Transverse colon (tissue), 4 donors: Measurements from ENCODE around the gene RPS10. TPM values are rescaled to one million over a fixed set of nuclear protein-coding genes. Genes with fewer than 3 reads are reported as not detected.

ENCODE experiments used
- DNase-seq: peaks from one replicate; pipeline ENCODE4 v3.0.0-alpha.2; 2019
- H3K27ac ChIP-seq, 4 donors: fragments of 200-600 bp; sonication (generic); 2 replicates each; pipeline ENCODE4 v1.5.1; 2016 to 2018; ENCODE audit warnings: inconsistent platforms in 4 of 4
- H3K27me3 ChIP-seq: fragments of 200-600 bp; sonication (generic); 2 replicates; pipeline ENCODE4 v1.5.1; 2017; ENCODE audit warnings: inconsistent platforms
- H3K36me3 ChIP-seq, 4 donors: fragments of 200-600 bp; sonication (generic); 2 replicates each; pipeline ENCODE4 v1.5.1; 2017 to 2019; ENCODE audit warnings: inconsistent platforms in 4 of 4
- H3K4me1 ChIP-seq, 4 donors: fragments of 200-600 bp; sonication (generic); 2 replicates each; pipeline ENCODE4 v1.5.1; 2017 to 2020; ENCODE audit warnings: inconsistent platforms in 4 of 4
- H3K4me3 ChIP-seq, 4 donors: fragments of 200-600 bp; sonication (generic); 1 replicate in 1 of 4; 2 replicates in 3 of 4; pipeline versions ENCODE4 v1.5.1 to v1.6.1; 2017 to 2019; ENCODE audit warnings: inconsistent platforms in 4 of 4
- H3K9me3 ChIP-seq, 2 donors: fragments of 200-600 bp; sonication (generic); 2 replicates each; pipeline ENCODE4 v1.5.1; 2017 to 2019; ENCODE audit warnings: inconsistent platforms in 2 of 2
- EP300 ChIP-seq: sonication (generic); formaldehyde crosslinking; IDR thresholded peaks from one replicate; pipeline ENCODE4 v1.6.1; 2017; ENCODE audit warnings: antibody characterized with exemption, low read depth
- POLR2A ChIP-seq: fragments of 450-650 bp; IDR thresholded peaks from one replicate; pipeline ENCODE4 v1.6.1; 2016; ENCODE audit warnings: antibody characterized with exemption, mild to moderate bottlenecking, moderate library complexity
- POLR2AphosphoS5 ChIP-seq, 3 donors: sonication (generic); formaldehyde crosslinking; IDR thresholded peaks; one replicate each; pipeline ENCODE4 v1.6.1; 2016; ENCODE audit warnings: antibody characterized with exemption in 3 of 3
- WGBS, 2 donors: methylation state at CpG; one replicate each; pipeline ENCODE4 v1.1.5; 2018; ENCODE audit warnings: low coverage in 1 of 2; 5-methylcytosine and 5-hydroxymethylcytosine counted together
- in situ Hi-C, 4 donors: fragments of 200-750 bp; cut with MboI; loops; one replicate each; pipeline versions ENCODE4 v1.15.0 to v1.15.1; 2017; ENCODE audit warnings: low sequenced_read_pairs in 3 of 4, low pct_ligation_motif_present in 1 of 4, low pct_unique_long_range_greater_than_20kb in 1 of 4
- intact Hi-C: fragments of 100-400 bp; cut with DNase I; formaldehyde crosslinking; loops from one replicate; pipeline ENCODE4 v1.15.1; 2023; ENCODE audit warnings: low total_unique reads
- total RNA-seq, 4 donors: library from RNA; depleted of rRNA; stranded (reverse); fragments of >200 nt; gene quantifications; one replicate each; pipeline ENCODE4 v1.1.0, GENCODE V29; 2016
- TF ChIP-seq, protein P1 (sequence below), 5 experiments: fragments of 200-600 bp in 3 of 5; fragments of 450-650 bp in 2 of 5; sonication (generic) in 3 of 5; IDR thresholded peaks; 1 replicate in 2 of 5; 2 replicates in 3 of 5; pipeline ENCODE4 v1.5.1; 2016 to 2017; ENCODE audit warnings: antibody characterized with exemption in 5 of 5, inconsistent platforms in 3 of 5, mild to moderate bottlenecking in 2 of 5, moderate library complexity in 1 of 5

Gene RPS10
- total RNA-seq, 4 donors from 2014 or later: 892 to 1,969 (median 1,491) TPM

DNA sequence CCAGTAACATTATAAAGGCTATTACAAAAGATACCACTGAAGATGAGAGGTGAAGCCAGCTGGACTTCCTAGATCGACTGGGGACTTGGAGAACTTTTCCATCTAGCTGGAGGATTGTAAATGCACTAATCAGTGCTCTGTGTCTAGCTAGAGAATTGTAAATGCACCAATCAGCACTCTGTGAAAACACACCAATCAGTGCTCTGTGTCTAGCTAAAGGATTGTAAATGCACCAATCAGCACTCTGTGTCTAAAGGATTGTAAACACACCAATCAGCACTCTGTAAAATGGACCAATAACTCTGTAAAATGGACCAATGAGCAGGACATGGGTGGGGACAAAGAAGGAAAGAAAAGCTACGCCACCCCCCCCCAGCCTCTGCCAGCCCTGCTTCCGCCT, 13.6 kb upstream of the RPS10 start:
- TF ChIP-seq POLR2AphosphoS5 (IDR thresholded peaks at IDR 0.05) (no peak), POLR2A (no peak), EP300 (no peak)
- TF ChIP-seq, protein P1, sequence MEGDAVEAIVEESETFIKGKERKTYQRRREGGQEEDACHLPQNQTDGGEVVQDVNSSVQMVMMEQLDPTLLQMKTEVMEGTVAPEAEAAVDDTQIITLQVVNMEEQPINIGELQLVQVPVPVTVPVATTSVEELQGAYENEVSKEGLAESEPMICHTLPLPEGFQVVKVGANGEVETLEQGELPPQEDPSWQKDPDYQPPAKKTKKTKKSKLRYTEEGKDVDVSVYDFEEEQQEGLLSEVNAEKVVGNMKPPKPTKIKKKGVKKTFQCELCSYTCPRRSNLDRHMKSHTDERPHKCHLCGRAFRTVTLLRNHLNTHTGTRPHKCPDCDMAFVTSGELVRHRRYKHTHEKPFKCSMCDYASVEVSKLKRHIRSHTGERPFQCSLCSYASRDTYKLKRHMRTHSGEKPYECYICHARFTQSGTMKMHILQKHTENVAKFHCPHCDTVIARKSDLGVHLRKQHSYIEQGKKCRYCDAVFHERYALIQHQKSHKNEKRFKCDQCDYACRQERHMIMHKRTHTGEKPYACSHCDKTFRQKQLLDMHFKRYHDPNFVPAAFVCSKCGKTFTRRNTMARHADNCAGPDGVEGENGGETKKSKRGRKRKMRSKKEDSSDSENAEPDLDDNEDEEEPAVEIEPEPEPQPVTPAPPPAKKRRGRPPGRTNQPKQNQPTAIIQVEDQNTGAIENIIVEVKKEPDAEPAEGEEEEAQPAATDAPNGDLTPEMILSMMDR (IDR thresholded peaks at IDR 0.05): no peak
- in situ Hi-C loops: no loop called here
- 71 to 100% methylated on average over 1 to 2 of the region's 3 CpGs for WGBS, 2 donors

DNA sequence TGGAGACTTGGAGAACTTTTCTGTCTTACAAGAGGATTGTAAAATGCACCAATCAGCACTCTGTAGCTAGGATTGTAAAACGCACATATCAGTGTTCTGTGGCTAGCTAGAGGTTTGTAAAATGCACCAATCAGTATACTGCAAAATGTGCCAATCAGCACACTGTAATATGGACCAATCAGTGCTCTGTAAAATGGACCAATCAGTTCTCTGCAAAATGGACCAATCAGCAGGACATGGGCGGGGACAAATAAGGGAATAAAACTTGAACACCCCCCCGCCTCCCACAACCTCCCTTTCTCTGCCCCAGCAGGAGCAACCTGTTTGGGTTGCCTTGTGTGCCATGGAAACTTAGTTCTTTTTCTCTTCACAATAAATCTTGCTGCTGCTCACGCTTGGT, 12.8 kb upstream of the RPS10 start:
- TF ChIP-seq POLR2AphosphoS5 (IDR thresholded peaks at IDR 0.05): no peak
- no peak for TF ChIP-seq EP300
- no peak for TF ChIP-seq POLR2A
- TF ChIP-seq, protein P1 (IDR thresholded peaks at IDR 0.05): no peak
- 62 to 90% methylated on average over 2 to 4 of the region's 4 CpGs for WGBS, 2 donors
- no peak for DNase-seq
- no peaks in the 10 kb centered on the region for H3K36me3 ChIP-seq
- in situ Hi-C loops: no loop called here
- H3K4me3 ChIP-seq: no peak overlapping the region
- H3K9me3 ChIP-seq: no peaks in the 10 kb centered on the region
- no peaks in the 10 kb centered on the region for H3K4me1 ChIP-seq
- H3K27me3 ChIP-seq: no peaks in the 10 kb centered on the region
- intact Hi-C loops: no loop called here
- H3K27ac ChIP-seq: no peak overlapping the region

More for the DNA sequence above, 13.6 kb upstream of the RPS10 start:
- Histone ChIP-seq H3K27ac (no peak overlapping the region), H3K27me3 (no peaks in the 10 kb centered on the region), H3K9me3 (no peaks in the 10 kb centered on the region), H3K36me3 (no peaks in the 10 kb centered on the region), H3K4me3 (no peak overlapping the region), H3K4me1 (no peaks in the 10 kb centered on the region)
- intact Hi-C loops: no loop called here
- no peak for DNase-seq

DNA sequence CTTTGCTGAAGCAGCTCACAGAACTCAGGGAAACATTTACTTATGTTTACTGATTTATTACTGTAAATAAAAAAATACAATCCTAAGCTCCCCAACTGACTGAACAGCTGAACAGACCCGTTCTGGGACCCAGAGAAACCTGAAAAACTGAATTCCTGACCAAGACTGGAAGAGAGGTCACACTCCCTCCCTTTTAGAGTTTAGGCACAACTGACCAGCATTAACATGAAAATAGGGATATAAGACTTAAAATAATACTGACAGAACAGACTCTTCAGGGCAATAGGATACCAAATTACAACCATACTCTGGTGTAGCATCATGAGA, 11.7 kb upstream of the RPS10 start:
- Histone ChIP-seq H3K9me3 (no peaks in the 10 kb centered on the region), H3K27me3 (no peaks in the 10 kb centered on the region), H3K4me1 (no peaks in the 10 kb centered on the region), H3K36me3 (no peaks in the 10 kb centered on the region), H3K27ac (no peak overlapping the region), H3K4me3 (no peak overlapping the region)
- in situ Hi-C loops: no loop called here
- intact Hi-C loops: no loop called here
- TF ChIP-seq, protein P1 (IDR thresholded peaks at IDR 0.05): no peak
- TF ChIP-seq POLR2A (no peak), POLR2AphosphoS5 (IDR thresholded peaks at IDR 0.05) (no peak), EP300 (no peak)
- DNase-seq: no peak
- WGBS, 2 donors: 25 to 57% methylated on average over 1 of the region's 1 CpG

DNA sequence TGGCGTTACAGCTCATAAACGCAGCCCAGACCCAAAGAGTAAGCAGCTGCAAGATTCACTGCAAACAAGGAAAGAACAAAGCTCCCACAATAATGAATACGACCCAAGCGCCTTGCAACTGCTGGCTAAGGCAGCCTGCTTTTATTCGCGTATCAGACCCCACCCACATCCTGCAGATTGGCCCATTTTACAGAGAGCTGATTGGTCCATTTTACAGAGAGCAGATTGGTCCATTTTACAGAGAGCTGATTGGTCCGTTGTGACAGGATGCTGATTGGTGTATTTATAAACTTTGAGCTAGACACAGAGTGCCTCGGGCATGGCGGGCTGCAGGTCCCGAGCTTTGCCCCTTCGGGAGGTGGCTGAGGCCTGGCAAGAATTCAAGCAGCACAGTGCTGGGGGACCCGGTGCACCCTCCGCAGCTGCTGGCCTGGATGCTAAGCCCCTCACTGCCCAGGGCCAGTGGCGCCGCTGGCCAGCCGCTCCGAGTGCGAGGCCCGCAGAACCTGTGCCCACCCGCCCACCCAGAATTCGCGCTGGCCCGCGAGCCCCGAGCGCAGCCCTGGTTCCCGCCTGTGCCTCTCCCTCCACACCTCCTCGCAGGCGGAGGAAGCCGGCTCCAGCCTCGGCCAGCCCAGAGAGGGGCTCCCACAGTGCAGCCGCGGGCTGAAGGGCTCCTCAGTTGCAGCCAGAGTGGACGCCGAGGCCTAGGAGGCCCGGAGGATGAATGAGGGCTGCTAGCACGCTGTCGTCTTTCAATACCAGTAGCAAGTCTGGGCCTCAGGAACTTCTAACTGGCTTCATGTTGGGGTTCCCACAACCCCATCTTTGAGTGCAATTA, 11.2 kb upstream of the RPS10 start:
- TF ChIP-seq POLR2AphosphoS5 (IDR thresholded peaks at IDR 0.05) (no peak), POLR2A (no peak), EP300 (no peak)
- TF ChIP-seq, protein P1 (IDR thresholded peaks at IDR 0.05): no peak
- intact Hi-C loops: no loop called here
- Histone ChIP-seq H3K36me3 (no peaks in the 10 kb centered on the region), H3K4me1 (no peaks in the 10 kb centered on the region), H3K27ac (no peak overlapping the region), H3K27me3 (no peaks in the 10 kb centered on the region), H3K4me3 (no peak overlapping the region), H3K9me3 (no peaks in the 10 kb centered on the region)
- in situ Hi-C loops: no loop called here
- 72 to 90% methylated on average over 2 to 32 of the region's 38 CpGs for WGBS, 2 donors
- no peak for DNase-seq
